Measurements from ENCODE around the gene STEAP1.

- no peak for TF ChIP-seq CTCF (IDR thresholded peaks at IDR 0.05; ENCODE audit: low read depth, low read length)
- no peak for TF ChIP-seq POLR2A (IDR thresholded peaks at IDR 0.05; ENCODE audit: extremely low read depth, insufficient read length)
Observed at GRCh38 chr7:90180011-90180585, 25.8 kb downstream of the STEAP1 start.
